MM.1S (cell line): Measurements from ENCODE around the gene NTN1.

Experiments
- DNase-seq: peaks from one replicate; pipeline ENCODE4 v3.0.0-alpha.2; 2015
- H2AFZ ChIP-seq: fragments of 300-600 bp; sonication (generic); 2 replicates; pipeline ENCODE4 v1.6.0; 2016; ENCODE audit warnings: antibody characterized with exemption, low read length
- H3F3A ChIP-seq: fragments of 300-600 bp; sonication (generic); 2 replicates; pipeline ENCODE4 v1.6.1; 2016; ENCODE audit warnings: mild to moderate bottlenecking, antibody characterized with exemption, low read length, moderate library complexity, mixed read lengths; ENCODE audit not compliant: insufficient read depth
- H3K27ac ChIP-seq: fragments of 300-600 bp; sonication (generic); 2 replicates; pipeline ENCODE4 v1.5.1; 2016; ENCODE audit warnings: mild to moderate bottlenecking, low read length
- H3K27me3 ChIP-seq: fragments of 300-600 bp; sonication (generic); replicated peaks from 2 replicates; pipeline ENCODE4 v1.6.0; 2016; ENCODE audit warnings: low read length; ENCODE audit not compliant: insufficient read depth
- H3K36me3 ChIP-seq: fragments of 300-600 bp; sonication (generic); replicated peaks from 2 replicates; pipeline ENCODE4 v1.6.1; 2016; ENCODE audit warnings: mild to moderate bottlenecking, low read length, mixed read lengths; ENCODE audit not compliant: insufficient read depth
- H3K4me1 ChIP-seq: fragments of 300-600 bp; sonication (generic); 2 replicates; pipeline ENCODE4 v1.6.1; 2016; ENCODE audit warnings: low read length, mixed read lengths
- H3K4me2 ChIP-seq: fragments of 300-600 bp; sonication (generic); 2 replicates; pipeline ENCODE4 v1.6.0; 2016; ENCODE audit warnings: low read depth, low read length
- H3K4me3 ChIP-seq: fragments of 300-600 bp; sonication (generic); 2 replicates; pipeline ENCODE4 v1.5.1; 2016; ENCODE audit warnings: low read length, mixed read lengths
- H3K79me2 ChIP-seq: fragments of 300-600 bp; sonication (generic); 2 replicates; pipeline ENCODE4 v1.6.1; 2016; ENCODE audit warnings: mixed run types, low read length, mixed read lengths
- H3K9ac ChIP-seq: fragments of 300-600 bp; sonication (generic); 2 replicates; pipeline ENCODE4 v1.6.1; 2016; ENCODE audit warnings: low read length, mixed read lengths
- H3K9me2 ChIP-seq: fragments of 300-600 bp; sonication (generic); replicated peaks from 2 replicates; pipeline ENCODE4 v1.6.1; 2016; ENCODE audit warnings: mild to moderate bottlenecking, low read length, mixed read lengths; ENCODE audit not compliant: insufficient read depth
- H3K9me3 ChIP-seq: fragments of 300-600 bp; sonication (generic); replicated peaks from 2 replicates; pipeline ENCODE4 v1.6.1; 2016; ENCODE audit warnings: mild to moderate bottlenecking, low read length, mixed read lengths; ENCODE audit not compliant: insufficient read depth
- H4K20me1 ChIP-seq: fragments of 300-600 bp; sonication (generic); 2 replicates; pipeline ENCODE4 v1.6.1; 2016; ENCODE audit warnings: mild to moderate bottlenecking, low read length, moderate library complexity, mixed read lengths; ENCODE audit not compliant: insufficient read depth
- CTCF ChIP-seq: fragments of 300-600 bp; sonication (generic); IDR thresholded peaks from 2 replicates; pipeline ENCODE4 v1.5.1; 2016; ENCODE audit warnings: antibody characterized with exemption, low read length, mixed read lengths
- EZH2 ChIP-seq: fragments of 300-600 bp; sonication (generic); optimal IDR thresholded peaks from 2 replicates; pipeline ENCODE3; 2017; ENCODE audit warnings: low read depth, mild to moderate bottlenecking, antibody characterized with exemption, low read length, mixed read lengths
- EZH2phosphoT487 ChIP-seq: fragments of 300-600 bp; sonication (generic); IDR thresholded peaks from 2 replicates; pipeline ENCODE4 v1.6.1; 2018; ENCODE audit warnings: antibody characterized with exemption, low read length

Gene NTN1

DNA sequence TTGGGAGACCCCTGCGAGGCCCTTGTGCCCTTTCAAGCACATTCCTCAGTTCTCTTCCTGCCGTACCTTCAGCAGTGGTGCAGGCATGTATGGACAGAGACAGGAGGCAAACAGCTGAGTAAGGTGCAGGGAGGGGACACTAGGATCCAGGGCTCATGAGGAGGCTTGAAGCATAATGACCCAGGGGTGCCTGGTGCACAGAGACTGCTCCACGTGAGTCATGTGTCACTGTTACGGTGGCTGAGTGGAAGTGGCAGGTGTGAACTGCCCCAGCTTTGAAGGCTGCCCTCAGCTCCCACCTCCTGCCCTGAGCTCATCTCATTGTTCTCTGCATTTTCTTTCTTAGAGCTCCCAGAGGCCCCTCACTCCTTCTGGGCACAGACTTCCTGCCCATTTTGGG, 124.8 kb downstream of the NTN1 start:
- no peaks in the 10 kb centered on the region for H3K79me2 ChIP-seq
- no peak overlapping the region for H3K4me2 ChIP-seq
- no peak overlapping the region for H2AFZ ChIP-seq
- no peak overlapping the region for H3K27ac ChIP-seq
- no peaks in the 10 kb centered on the region for H4K20me1 ChIP-seq
- TF ChIP-seq EZH2 (no peak), EZH2phosphoT487 (no peak), CTCF (no peak)
- DNase-seq = no peak
- H3K4me3 ChIP-seq = no peak overlapping the region
- H3K36me3 ChIP-seq = no peaks in the 10 kb centered on the region
- no peaks in the 10 kb centered on the region for H3K9me2 ChIP-seq
- peaks cover 14% of the 10 kb centered on the region for H3K27me3 ChIP-seq
- no peaks in the 10 kb centered on the region for H3K4me1 ChIP-seq
- H3F3A ChIP-seq = no peaks in the 10 kb centered on the region
- H3K9me3 ChIP-seq = no peaks in the 10 kb centered on the region
- no peak overlapping the region for H3K9ac ChIP-seq

GRCh38 chr17:9148905-9149525, 127.7 kb downstream of the NTN1 start:
- no peak overlapping the region for H3K27ac ChIP-seq
- TF ChIP-seq EZH2 = no peak
- no peak for TF ChIP-seq EZH2phosphoT487
- no peak for TF ChIP-seq CTCF
- no peak overlapping the region for H3K9ac ChIP-seq

DNA sequence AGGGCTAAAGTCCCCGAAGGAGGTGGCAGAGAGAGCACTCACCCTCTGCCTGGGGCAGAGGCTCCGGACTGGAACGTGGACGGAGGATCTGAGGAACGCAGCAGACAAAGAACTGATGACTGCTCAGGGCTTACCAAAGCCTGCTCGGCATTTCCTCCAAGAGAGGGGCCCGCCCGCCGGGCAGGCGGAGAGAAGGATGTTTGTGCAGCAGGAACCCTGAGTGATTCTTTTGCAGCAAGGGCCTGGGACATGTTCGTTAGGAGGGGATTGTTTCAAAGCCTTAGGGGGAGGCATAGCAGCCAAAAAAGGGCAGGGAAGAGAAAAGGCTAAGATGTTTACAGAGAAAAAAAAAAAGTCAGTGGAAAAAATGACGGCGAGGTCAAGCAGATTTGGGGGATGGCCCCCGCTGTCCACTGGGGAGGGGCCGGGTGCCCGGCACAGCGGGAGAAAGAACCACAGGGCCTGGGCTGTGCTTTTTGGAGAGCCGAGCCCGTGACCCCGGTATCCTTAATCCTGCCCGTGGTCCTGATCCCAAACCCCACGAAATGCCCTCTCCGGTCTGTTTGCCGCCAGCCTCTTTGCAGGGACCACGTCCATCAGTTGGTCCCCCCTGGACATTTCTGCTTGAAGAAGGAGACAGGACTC, 129.3 kb downstream of the NTN1 start:
- no peaks in the 10 kb centered on the region for H3K9me3 ChIP-seq
- no peaks in the 10 kb centered on the region for H3K36me3 ChIP-seq
- no peak overlapping the region for H3K27ac ChIP-seq
- H2AFZ ChIP-seq = no peak overlapping the region
- peaks cover 16% of the 10 kb centered on the region for H3K27me3 ChIP-seq
- no peak for TF ChIP-seq EZH2
- no peak for TF ChIP-seq EZH2phosphoT487
- TF ChIP-seq CTCF = no peak
- H3K4me2 ChIP-seq = no peak overlapping the region
- no peaks in the 10 kb centered on the region for H4K20me1 ChIP-seq
- H3K9me2 ChIP-seq = no peaks in the 10 kb centered on the region
- no peak for DNase-seq
- H3F3A ChIP-seq = no peaks in the 10 kb centered on the region
- no peak overlapping the region for H3K4me3 ChIP-seq
- H3K79me2 ChIP-seq = no peaks in the 10 kb centered on the region
- H3K9ac ChIP-seq = no peak overlapping the region
- H3K4me1 ChIP-seq = no peaks in the 10 kb centered on the region

More at GRCh38 chr17:9148905-9149525, 127.7 kb downstream of the NTN1 start:
- H3K36me3 ChIP-seq = no peaks in the 10 kb centered on the region
- peaks cover 10% of the 10 kb centered on the region for H3K27me3 ChIP-seq
- H3K79me2 ChIP-seq = no peaks in the 10 kb centered on the region
- H2AFZ ChIP-seq = no peak overlapping the region
- H3K9me3 ChIP-seq = no peaks in the 10 kb centered on the region
- H4K20me1 ChIP-seq = no peaks in the 10 kb centered on the region
- H3K4me1 ChIP-seq = no peaks in the 10 kb centered on the region
- H3K4me3 ChIP-seq = no peak overlapping the region
- no peaks in the 10 kb centered on the region for H3K9me2 ChIP-seq
- no peak for DNase-seq
- no peaks in the 10 kb centered on the region for H3F3A ChIP-seq
- H3K4me2 ChIP-seq = no peak overlapping the region
